Measurements from ENCODE around the gene KRTAP5-1.
"Not testable (repeated sequence)": the region's sequence is repeated elsewhere in the genome, so short reads cannot be mapped to it uniquely, and the experiment has no call there.

Gene KRTAP5-1

GRCh38 chr11:1600626-1601025, 15.5 kb upstream of the KRTAP5-1 start:
- DNase-seq (ENCODE audit: low spot score) = no peak

GRCh38 chr11:1598816-1599215, 13.7 kb upstream of the KRTAP5-1 start:
- DNase-seq (ENCODE audit: low spot score) = no peak

- not testable (repeated sequence) for DNase-seq (ENCODE audit: low spot score)
These were observed 13.3 kb upstream of the KRTAP5-1 start for GRCh38 chr11:1598406-1598805.

DNA sequence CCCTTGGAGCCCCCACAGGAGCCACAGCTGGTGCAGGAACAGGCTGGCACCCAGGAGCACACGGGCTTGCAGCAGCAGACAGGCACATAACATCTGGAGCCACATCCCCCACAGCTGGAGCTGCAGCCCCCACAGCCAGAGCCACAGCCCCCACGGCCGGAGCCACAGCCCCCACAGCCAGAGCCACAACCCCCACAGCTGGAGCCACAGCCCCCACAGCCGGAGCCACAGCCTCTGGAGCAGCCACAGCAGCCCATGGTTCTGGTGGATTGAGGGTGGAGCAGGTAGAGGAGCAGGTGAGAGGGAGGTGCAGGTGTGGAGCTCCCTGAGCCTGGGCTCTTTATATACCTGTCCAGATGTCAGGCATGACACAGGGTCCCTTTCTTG, 12.9 kb upstream of the KRTAP5-1 start, which contains the start of gene KRTAP5-2:
Gene KRTAP5-2, minus strand, starts transcription at position 301 of the 387 bp plus-strand sequence. Its CDS starts 44 bp downstream, at position 257.
- no peak for DNase-seq (ENCODE audit: low spot score)

DNA sequence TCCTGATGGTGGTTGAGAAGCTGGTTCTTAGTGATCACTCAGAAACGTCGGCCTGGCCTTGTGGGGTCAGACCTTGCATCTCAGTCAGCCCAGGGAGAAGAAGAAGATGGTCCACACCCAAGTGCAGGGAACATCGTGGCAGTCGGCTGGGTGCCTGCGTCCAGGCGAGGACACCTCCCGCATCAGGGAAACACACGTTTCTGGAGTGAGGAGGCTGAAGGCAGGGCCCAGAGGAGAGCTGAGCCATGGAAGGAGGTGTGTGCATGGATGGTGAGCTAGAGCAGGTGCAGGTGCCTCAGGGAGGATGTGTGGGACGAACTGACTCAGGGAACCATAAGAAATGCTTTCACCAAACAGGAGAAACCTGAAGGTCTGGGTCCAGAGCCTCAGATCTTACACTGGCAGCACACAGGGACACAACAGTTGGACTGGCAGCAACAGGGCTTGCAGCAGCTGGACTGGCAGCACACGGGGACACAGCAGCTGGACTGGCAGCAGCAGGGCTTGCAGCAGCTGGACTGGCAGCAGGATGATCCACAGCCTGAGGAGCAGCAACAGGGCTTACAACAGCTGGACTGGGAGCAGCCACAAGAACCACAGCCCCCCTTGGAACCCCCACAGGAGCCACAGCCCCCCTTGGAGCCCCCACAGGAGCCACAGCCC, 12.4 kb upstream of the KRTAP5-1 start:
- DNase-seq (ENCODE audit: low spot score) = no peak

DNA sequence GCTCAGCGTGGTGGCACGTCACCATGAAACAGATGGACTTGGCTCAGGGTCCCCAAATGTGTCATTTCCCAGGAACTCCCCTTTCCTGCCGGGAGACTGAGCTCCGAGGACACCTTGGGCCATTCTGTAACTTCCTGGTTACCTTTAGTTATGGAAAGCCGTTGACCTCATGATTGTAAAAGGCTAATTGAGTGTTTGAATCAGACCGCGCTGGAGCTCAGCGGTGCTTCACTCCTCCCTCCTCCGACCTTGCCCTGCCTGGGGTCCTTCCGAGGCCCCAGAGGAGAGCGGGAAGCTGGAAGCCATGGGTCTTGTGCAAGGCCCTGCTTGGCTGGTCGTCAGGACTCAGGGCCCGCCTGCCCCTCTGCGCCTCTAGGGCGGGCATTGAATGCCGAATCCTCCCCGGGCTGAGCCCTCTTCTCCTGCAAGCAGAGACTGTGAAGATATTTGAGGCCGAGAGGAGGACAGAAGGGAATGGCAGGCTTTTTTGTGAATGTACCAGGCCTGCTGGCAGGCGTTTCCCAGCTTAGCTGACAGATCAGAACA, 11.6 kb upstream of the KRTAP5-1 start:
- DNase-seq (ENCODE audit: low spot score) = not testable (repeated sequence)

DNA sequence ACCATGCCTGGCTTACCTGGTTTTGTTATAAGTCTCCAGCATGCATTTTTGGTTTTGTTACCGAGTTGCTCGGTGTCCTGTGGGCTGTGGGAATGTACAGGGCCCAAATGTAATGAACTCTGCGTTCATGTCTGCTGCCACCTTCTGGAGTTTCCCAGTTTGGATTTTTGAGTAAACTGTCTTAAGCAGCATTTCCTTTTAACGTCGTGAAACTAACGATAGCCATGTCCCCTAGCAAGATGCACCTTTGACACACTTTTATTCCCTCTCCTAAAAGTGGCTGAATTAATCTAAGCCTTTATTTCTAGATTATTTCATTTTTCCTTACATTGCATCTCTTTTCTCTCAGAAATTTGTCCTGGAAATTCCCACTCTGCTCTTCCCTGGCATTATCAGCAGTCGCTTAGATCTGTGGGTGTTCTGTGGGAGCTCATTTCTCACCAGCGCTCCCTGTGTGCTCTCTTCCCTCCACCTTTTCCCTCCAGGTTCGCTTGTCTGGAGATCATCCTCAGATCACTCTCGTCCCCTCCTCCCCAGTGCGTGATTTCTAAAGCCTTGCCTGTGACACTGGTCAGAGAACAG, 11.0 kb upstream of the KRTAP5-1 start:
- DNase-seq (ENCODE audit: low spot score) = not testable (repeated sequence)

DNA sequence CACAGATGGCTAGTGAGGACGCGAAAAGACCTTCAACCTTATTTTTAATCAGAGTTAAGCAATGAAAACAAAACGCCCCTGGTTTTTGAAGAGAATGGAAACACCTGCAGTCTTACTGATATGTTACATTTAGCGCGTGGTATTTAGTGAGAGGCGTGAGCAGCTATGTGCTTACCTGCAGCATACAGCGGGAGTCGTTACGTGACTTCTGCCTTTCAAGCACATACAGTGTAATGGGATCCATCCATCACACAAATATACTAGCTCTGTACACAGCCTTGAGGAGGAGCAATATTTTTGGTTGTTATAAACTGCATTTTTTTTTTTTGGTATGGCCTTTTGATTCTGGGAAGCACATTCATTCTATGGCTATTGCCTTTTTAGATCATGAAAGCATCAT, 7.5 kb upstream of the KRTAP5-1 start:
- DNase-seq (ENCODE audit: low spot score) = no peak

GRCh38 chr11:1589996-1590395, 4.9 kb upstream of the KRTAP5-1 start:
- DNase-seq (ENCODE audit: low spot score) = no peak

- not testable (repeated sequence) for DNase-seq (ENCODE audit: low spot score)
These were observed 4.3 kb upstream of the KRTAP5-1 start for GRCh38 chr11:1589191-1589963.

DNA sequence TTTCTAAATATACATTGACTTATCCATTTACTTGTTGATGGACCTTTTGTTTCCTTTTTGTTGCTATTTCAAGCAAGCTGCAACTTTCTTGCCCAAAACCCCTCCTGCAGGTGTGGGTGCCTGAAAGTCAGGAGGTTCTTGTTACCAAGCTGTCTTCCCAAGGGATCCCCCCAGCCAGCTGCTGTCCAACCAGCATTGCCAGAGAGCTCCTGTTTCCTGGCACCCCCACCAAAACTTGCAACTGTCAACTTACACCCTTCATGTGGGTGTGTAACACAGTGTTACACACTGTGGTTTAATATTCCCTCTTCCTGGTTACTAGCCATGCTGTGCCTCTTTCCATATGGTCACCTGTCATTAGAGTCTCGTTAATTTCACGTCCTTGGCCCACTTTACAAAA, 1.6 kb upstream of the KRTAP5-1 start:
- DNase-seq (ENCODE audit: low spot score) = no peak

DNA sequence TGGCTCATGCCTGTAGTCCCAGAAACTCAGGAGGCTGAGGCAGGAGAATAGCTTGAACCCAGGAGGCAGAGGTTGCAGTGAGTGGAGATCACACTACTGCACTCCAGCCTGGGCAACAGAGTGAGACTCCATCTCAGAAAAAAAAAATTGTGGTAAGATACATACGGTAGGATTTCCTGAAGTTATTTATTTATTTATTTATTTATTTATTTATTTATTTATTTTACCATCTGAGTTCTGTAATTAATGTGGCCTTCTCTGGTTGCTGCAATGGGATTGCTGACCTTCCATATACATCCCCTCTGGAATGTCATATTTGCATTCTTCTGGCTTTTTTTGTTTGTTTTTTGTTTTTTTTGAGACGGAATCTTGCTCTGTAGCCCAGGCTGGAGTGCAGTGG, 2.2 kb downstream of the KRTAP5-1 start:
- not testable (repeated sequence) for DNase-seq (ENCODE audit: low spot score)

- DNase-seq (ENCODE audit: low spot score) = no peak
These were observed 3.1 kb downstream of the KRTAP5-1 start for GRCh38 chr11:1581976-1582375.

DNA sequence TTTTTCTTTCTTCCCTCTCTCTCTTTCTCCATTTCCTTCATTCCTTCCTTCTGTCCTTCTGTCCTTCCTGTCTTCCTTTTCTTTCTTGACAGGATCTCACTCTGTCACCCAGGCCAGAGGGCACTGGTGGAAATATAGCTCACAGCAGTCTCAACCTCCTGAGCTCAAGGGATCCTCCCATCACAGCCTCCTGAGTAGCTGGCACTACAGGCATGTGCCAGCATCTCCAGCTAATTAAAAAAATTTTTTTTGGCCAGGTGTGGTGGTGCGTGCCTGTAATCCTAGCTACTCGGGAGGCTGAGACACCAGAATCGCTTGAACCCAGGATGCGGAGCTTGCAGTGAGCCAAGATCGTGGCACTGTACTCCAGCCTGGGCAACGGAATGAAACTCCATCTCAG, 8.3 kb downstream of the KRTAP5-1 start:
- no peak for DNase-seq (ENCODE audit: low spot score)

GRCh38 chr11:1575756-1576155, 9.3 kb downstream of the KRTAP5-1 start:
- DNase-seq (ENCODE audit: low spot score) = not testable (repeated sequence)

- no peak for DNase-seq (ENCODE audit: low spot score)
These were observed 10.2 kb downstream of the KRTAP5-1 start for GRCh38 chr11:1574933-1575242.

DNA sequence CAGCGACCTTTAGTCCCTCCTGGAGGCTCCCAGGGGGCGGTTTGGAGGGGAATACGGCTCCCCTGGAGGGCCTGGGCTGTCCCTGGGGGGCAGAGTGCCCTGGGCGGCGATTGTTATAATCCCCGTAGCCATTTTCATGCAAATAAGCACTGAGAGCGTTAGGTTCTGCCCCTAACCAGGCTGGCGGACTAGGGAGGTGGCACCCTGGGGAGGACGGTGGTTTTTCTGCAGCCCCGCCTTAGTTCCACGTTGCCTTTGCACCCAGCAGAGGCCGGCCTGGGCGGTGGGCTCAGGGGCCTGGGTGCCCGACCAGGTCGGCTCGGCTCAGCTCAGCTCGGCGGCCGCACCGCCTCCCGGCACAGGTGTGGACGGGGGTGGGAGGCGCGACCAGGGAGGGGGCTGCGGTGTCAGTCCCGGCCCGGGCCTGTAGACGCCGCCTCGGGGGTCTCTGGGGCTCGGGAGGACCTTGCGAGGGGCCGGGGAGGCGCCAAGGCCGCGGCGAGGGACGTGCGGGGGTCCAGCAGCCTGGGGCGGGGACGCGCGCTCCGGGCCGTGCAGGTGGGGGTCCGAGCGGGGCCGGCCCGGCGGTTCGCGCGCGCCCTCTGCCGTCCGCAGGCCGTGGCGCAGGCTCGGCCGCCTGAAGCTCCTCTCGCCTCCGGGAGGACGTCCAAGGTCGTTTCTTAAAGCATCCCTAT, 10.7 kb downstream of the KRTAP5-1 start:
- DNase-seq (ENCODE audit: low spot score) = peak; percentile 52

GRCh38 chr11:1573903-1574237, 11.2 kb downstream of the KRTAP5-1 start:
- no peak for DNase-seq (ENCODE audit: low spot score)

- no peak for DNase-seq (ENCODE audit: low spot score)
These were observed 11.8 kb downstream of the KRTAP5-1 start for GRCh38 chr11:1573077-1573902.

DNA sequence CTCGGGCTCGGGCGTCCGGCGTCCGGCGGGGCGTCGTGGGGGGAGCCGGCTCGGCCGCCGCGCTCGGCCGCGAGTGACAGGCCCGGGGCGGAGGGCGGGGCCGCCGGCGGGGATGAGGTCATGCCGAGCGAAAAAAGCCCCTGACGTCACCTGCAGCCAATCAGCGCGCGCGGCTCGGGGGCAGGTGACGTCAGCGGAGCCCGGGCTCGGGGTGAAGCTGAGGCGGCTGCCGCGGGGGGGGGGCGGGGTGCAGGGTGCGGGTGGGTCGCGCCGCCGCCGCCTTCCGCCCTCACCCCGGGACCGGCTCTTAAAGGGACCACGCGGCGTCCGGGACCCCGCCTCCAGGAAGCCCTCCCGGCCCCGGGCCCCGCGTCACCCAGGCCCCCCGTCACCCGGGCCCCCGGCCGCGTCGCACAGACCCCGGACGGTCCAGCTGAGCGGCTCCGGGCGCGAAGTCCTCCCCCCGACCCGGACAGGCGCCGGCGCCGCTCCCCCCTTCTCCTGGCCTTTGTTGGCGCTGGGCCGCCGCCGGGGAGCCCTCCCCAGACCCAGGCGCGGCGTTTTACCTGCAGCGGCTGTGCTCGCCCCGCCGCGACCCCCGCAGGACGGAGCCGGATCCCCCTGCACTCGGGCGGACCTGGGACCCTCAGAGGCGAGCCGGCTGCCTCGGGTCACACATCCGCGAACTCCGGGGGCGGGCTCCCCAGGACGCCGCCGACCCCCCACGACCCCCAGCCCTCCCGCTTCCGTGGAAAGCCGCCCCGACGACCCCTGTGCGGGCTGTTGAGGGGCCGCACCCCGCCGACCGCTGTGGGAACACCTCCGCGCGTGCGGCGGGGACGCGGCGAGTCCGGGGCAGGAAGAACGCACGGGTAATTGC, 12.6 kb downstream of the KRTAP5-1 start, which contains the start of gene DUSP8:
Gene DUSP8, minus strand, starts transcription at position 75 of the 880 bp plus-strand sequence. CDS start 6,445 bp downstream, outside the sequence.
- DNase-seq (ENCODE audit: low spot score) = peak; percentile 57

All from hematopoietic multipotent progenitor cell treated with erythropoietin and hydrocortisone succinate and interleukin-3 and kit ligand, for 15 days (in vitro differentiated cells).